ENCODE data around the gene AADAC.

- TF ChIP-seq, protein P1, sequence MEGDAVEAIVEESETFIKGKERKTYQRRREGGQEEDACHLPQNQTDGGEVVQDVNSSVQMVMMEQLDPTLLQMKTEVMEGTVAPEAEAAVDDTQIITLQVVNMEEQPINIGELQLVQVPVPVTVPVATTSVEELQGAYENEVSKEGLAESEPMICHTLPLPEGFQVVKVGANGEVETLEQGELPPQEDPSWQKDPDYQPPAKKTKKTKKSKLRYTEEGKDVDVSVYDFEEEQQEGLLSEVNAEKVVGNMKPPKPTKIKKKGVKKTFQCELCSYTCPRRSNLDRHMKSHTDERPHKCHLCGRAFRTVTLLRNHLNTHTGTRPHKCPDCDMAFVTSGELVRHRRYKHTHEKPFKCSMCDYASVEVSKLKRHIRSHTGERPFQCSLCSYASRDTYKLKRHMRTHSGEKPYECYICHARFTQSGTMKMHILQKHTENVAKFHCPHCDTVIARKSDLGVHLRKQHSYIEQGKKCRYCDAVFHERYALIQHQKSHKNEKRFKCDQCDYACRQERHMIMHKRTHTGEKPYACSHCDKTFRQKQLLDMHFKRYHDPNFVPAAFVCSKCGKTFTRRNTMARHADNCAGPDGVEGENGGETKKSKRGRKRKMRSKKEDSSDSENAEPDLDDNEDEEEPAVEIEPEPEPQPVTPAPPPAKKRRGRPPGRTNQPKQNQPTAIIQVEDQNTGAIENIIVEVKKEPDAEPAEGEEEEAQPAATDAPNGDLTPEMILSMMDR (IDR thresholded peaks at IDR 0.05; ENCODE audit: poor library complexity, severe bottlenecking): no peak
- TF ChIP-seq SMC3 (conservative IDR thresholded peaks at IDR 0.05; ENCODE audit: poor library complexity) (no peak), EP300 (conservative IDR thresholded peaks at IDR 0.05; ENCODE audit: poor library complexity, severe bottlenecking) (no peak), EZH2 (IDR thresholded peaks at IDR 0.05; ENCODE audit: borderline replicate concordance, insufficient read depth, low read length, poor library complexity, severe bottlenecking) (no peak), POLR2AphosphoS5 (IDR thresholded peaks at IDR 0.05) (no peak), RAD21 (conservative IDR thresholded peaks at IDR 0.05) (no peak), TAF1 (IDR thresholded peaks at IDR 0.05; ENCODE audit: low read depth) (no peak), MXI1 (conservative IDR thresholded peaks at IDR 0.05; ENCODE audit: poor library complexity, severe bottlenecking) (no peak)
- TF ChIP-seq, protein P2, sequence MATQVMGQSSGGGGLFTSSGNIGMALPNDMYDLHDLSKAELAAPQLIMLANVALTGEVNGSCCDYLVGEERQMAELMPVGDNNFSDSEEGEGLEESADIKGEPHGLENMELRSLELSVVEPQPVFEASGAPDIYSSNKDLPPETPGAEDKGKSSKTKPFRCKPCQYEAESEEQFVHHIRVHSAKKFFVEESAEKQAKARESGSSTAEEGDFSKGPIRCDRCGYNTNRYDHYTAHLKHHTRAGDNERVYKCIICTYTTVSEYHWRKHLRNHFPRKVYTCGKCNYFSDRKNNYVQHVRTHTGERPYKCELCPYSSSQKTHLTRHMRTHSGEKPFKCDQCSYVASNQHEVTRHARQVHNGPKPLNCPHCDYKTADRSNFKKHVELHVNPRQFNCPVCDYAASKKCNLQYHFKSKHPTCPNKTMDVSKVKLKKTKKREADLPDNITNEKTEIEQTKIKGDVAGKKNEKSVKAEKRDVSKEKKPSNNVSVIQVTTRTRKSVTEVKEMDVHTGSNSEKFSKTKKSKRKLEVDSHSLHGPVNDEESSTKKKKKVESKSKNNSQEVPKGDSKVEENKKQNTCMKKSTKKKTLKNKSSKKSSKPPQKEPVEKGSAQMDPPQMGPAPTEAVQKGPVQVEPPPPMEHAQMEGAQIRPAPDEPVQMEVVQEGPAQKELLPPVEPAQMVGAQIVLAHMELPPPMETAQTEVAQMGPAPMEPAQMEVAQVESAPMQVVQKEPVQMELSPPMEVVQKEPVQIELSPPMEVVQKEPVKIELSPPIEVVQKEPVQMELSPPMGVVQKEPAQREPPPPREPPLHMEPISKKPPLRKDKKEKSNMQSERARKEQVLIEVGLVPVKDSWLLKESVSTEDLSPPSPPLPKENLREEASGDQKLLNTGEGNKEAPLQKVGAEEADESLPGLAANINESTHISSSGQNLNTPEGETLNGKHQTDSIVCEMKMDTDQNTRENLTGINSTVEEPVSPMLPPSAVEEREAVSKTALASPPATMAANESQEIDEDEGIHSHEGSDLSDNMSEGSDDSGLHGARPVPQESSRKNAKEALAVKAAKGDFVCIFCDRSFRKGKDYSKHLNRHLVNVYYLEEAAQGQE (IDR thresholded peaks at IDR 0.05; ENCODE audit: borderline replicate concordance): no peak
These were observed 15.4 kb upstream of the AADAC start for GRCh38 chr3:151798466-151798865.
